ENCODE measurements around the gene VWA3A. TPM values are rescaled to one million over a fixed set of nuclear protein-coding genes. Genes with fewer than 3 reads are reported as not detected.
A peak's percentile ranks its signal among the peaks of the same experiment; 100 is the strongest.

Gene VWA3A
- total and polyA plus RNA-seq, 2 donors (not counting 3 experiments of a cell fraction or from before 2014, with no cell fraction given) = 0.12 to 0.84 TPM

- Histone ChIP-seq H3K9me1 (replicated peaks; ENCODE audit: control insufficient read depth, extremely low read depth, insufficient read depth, low read length) (no peaks in the 10 kb centered on the region), H4K20me1 (replicated peaks; ENCODE audit: control insufficient read depth, extremely low read depth, insufficient read depth, low read length) (no peaks in the 10 kb centered on the region), H3K79me2 (ENCODE audit: control insufficient read depth, insufficient read depth, low read length) (peaks cover 79% of the 10 kb centered on the region), H3K27me3 (ENCODE audit: control insufficient read depth in 2 of 2, insufficient read depth in 2 of 2, low read length in 2 of 2) (no peaks in the 10 kb centered on the region), H3K4me1 (ENCODE audit: control insufficient read depth, extremely low read depth, insufficient read depth, low read length) (peaks cover 46% of the 10 kb centered on the region), H3K4me3 (replicated peaks in 1 of 3; ENCODE audit: insufficient read depth in 1 of 3, low read depth in 1 of 3, low read length in 3 of 3) (no peak overlapping the region), H3K9me3 (replicated peaks; ENCODE audit: control insufficient read depth, insufficient read depth, low read length) (no peaks in the 10 kb centered on the region), H3K9ac (replicated peaks; ENCODE audit: extremely low read depth, insufficient read depth, low read length) (peak overlapping the region; percentile 19), H3K4me2 (ENCODE audit: insufficient read depth, low read length) (peak overlapping the region; percentile 46), H3K27ac (ENCODE audit: insufficient read depth, low read depth, low read length) (peak overlapping the region; percentile 43), H3K36me3 (ENCODE audit: control insufficient read depth in 2 of 2, extremely low read depth in 1 of 2, insufficient read depth in 2 of 2, low read length in 2 of 2) (peaks cover 0 to 5% of the 10 kb centered on the region in 2 experiments), H2AFZ (ENCODE audit: low read depth, low read length) (no peak overlapping the region)
- no TSS peak for BruUV-seq (replicated peaks)
- TF ChIP-seq GATA2 (IDR thresholded peaks at IDR 0.05; ENCODE audit: insufficient read depth, insufficient read length, low read depth, low read length) (no peak), JUN (IDR thresholded peaks at IDR 0.05; ENCODE audit: borderline replicate concordance, insufficient read depth, insufficient read length, low read depth) (no peak), MYC (IDR thresholded peaks at IDR 0.05; ENCODE audit: low read depth, low read length) (no peak), EZH2 (IDR thresholded peaks at IDR 0.05; ENCODE audit: borderline replicate concordance, low read depth, low read length, severe bottlenecking) (no peak), FOS (IDR thresholded peaks at IDR 0.05; ENCODE audit: borderline replicate concordance, insufficient read depth, low read length) (no peak), MAX (IDR thresholded peaks at IDR 0.05; ENCODE audit: insufficient read depth, insufficient read length) (no peak), CTCF (IDR thresholded peaks at IDR 0.05; ENCODE audit: extremely low read depth in 1 of 2, insufficient read depth in 1 of 2, low read depth in 1 of 2, low read length in 2 of 2) (no peak), POLR2AphosphoS5 (IDR thresholded peaks at IDR 0.05; ENCODE audit: insufficient read depth, low read depth, low read length) (no peak), POLR2A (IDR thresholded peaks at IDR 0.05; ENCODE audit: low read depth, low read length) (no peak)
- intact Hi-C loops (cut with micrococcal nuclease) (no loop called here), dilution Hi-C loops (cut with MboI; ENCODE audit: extremely low pct_ligation_motif_present, low sequenced_read_pairs) (no loop called here)
- ChIA-PET CTCF (interaction anchor here (0.6 to 2.1 kb wide), 10 partner anchors 25 to 118 kb away, joined by 3 to 18 read pairs (median 5); partner anchors contain the start of gene MOSMO), POLR2A (no interaction called here)
- peak; percentile 57 for DNase-seq (ENCODE audit: low read depth, low spot score)
- peak; percentile 52 for FAIRE-seq
Observed at GRCh38 chr16:22070361-22071330, 21.7 kb upstream of the VWA3A start.

Data from endothelial cell of umbilical vein (primary cell).